H1 (cell line): ENCODE results near the gene ZNF423. TPM values are rescaled to one million over a fixed set of nuclear protein-coding genes. Genes with fewer than 3 reads are reported as not detected.

ENCODE experiments used
- polyA plus RNA-seq, 7 experiments: library from polyadenylated mRNA; depleted of rRNA in 3 of 7; stranded (reverse) in 5 of 7; unstranded in 2 of 7; fragments of >200 nt in 5 of 7; fragments of 200-250 nt in 2 of 7; gene quantifications; 1 replicate in 5 of 7; 2 replicates in 1 of 7; 4 replicates in 1 of 7; pipeline versions ENCODE4 v1.2.1 to v1.2.3, GENCODE V29; 2011 to 2013; ENCODE audit warnings: missing spikeins in 2 of 7, mixed read lengths in 2 of 7
- small RNA-seq: library from polyadenylated mRNA; stranded (forward); fragments of <200 nt; extraction: miRNeasy Mini kit (QIAGEN cat#:217004); gene quantifications from one replicate; pipeline ENCODE3, GENCODE V24; 2013; ENCODE audit not compliant: insufficient read depth
- total RNA-seq: library from RNA; stranded (reverse); fragmentation: NEBNext Ultra II Directional; extraction: Animal tissue kit (Norgen Biotek cat#: 25700); gene quantifications from 2 replicates; pipeline ENCODE4 v1.2.1, GENCODE V29; 2021

ZNF423 gene
- total and polyA plus RNA-seq, 2 of the 8 experiments (the other 6 are each of a cell fraction or from before 2014, with no cell fraction given): 38.2 to 52.3 TPM

Small RNAs within 50 kb of the gene (small RNA-seq; reads per million reads assigned to genes)
- not detected for gene MRPS21P7
- gene MRPS21P8: not detected

Other genes starting within 250 kb of the ZNF423 start
- 13.6 and 16.2 TPM in 2 replicates for gene CNEP1R1, start 169.1 kb upstream of the ZNF423 start, total RNA-seq
- gene CNEP1R1, start 169.1 kb upstream of the ZNF423 start, polyA plus RNA-seq (2011; rRNA removed): 8.4 and 10.6 TPM in 2 replicates
- 22.2 and 29.2 TPM in 2 replicates for gene HEATR3, start 209.9 kb upstream of the ZNF423 start, total RNA-seq
- 8.9 and 13.0 TPM in 2 replicates for gene HEATR3, start 209.9 kb upstream of the ZNF423 start, polyA plus RNA-seq (2011; rRNA removed)